NCI-H2029 treated with DMSO at 0.1 percent for 48 hours (cell line): ENCODE data around the gene MRPS27.
A peak's percentile ranks its signal among the peaks of the same experiment; 100 is the strongest.
"Not testable (repeated sequence)": the region's sequence is repeated elsewhere in the genome, so short reads cannot be mapped to it uniquely, and the experiment has no call there.

Experiments
- DNase-seq: peaks from one replicate; lab custom pipeline; 2025; lab: John Stamatoyannopoulos, UW

The MRPS27 gene

DNA sequence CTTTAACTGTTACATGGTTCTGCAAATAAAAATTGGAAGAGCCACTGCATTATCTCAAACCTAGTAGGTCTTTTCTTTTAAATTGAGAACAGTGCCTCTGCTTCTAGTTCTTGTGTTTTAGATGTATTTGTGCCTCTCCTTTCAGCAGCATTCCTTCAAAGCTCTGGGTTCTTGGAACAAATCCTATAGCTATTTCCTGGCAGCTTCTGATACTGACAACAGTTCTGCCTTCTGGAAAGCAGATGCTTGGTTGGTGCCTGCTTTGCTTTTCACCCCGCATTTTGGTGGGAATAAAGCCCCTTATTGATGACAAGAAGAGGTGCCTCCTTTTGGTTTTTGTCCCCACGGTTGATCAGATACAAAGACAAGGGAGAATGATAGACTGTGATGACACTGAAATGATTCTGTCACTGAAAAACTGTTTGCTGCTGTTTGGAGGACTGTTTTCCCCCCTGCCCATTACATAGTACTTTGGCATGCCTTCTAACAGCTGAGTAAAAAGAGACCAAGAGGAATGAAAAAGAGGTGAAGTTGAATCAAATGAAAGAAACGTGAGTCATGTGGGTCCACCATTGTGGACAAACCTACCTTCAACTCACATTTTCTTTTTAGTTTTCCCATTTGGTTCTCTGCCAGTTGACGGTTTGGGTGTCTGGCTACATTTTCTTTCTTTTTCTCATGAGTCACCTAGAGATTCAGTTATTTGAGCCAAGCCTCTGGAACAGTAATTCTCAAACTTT is 5.7 kb upstream of the MRPS27 start:
- no peak for DNase-seq

DNA sequence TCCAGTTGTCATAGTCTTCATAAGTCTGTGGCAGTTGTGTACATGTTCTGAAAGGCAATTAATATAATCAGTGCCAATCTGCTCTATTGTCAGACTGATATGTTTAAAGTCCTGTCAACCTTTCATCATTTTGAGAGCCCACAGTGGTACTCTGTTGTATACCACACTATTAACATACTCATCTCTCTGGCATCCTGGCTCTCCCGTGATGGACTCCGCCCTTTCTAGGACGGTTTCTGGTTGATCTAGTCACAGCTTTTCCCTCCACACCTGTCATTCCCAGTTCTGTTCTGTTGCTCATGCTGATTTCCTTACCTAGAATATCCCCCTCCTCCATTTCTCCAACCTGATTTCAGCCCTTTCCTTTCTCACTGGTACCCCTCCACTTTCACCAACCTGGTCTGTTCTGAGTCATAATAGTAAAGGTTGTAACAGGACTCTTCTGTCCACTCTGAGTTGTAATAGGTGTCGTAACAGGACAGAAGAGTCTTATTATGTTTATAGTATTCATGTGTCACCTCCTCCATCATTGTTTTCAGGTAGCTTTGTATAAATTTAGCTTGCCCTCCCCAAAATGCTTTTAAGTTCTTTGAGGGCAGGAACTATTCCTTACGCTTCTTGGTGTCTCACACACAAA is 4.3 kb upstream of the MRPS27 start:
- DNase-seq, result no peak

DNA sequence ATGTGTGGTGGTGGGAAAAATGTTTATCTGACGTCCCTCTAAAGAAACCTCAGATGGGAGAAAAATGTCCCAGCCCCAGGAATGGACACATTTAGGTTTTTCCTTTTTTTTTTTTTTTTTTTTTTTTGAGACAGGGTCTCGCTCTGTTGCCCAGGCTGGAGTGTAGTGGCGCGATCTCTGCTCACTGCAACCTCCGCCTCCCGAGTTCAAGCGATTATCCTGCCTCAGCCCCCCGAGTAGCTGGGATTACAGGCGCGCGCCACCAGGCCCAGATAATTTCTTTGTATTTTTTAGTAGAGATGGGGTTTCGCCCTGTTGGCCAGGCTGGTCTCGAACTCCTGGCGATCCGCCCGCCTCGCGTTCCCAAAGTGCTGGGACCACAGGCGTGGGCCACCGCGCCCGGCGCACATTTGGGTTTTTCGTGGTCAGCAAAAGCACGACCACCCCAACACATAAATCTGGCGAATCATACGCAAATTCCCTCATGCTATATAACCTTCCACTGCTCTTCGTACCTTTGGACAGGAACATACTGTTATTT is 535 bp downstream of the MRPS27 start:
- not testable (repeated sequence) for DNase-seq

DNA sequence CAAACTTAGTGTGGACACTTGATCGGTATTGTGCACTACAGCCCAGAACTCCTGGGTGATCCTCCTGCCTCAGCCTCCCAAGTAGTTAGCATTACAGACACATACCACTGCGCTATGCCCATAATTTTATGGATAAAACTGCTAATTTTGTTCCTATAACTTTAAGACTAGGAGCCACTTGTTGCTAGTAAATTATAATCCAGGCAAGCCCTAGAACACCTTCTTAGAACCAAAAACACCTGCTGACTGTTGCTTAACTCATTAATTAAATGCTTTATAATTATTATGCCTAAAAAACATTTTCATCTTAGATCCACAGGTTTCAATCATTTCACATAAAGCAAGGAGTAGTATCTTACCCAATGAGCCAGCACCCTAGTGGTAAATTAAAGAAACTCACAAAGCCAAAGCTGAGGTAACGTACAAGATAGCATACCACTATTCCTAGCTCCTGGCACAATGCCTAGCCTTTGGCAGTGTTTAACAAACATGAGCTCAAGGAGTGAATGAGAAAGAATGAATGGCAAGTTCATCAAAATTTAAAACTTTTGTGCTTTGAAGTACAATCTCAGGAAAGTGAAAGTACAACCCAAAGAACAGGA is 5.4 kb downstream of the MRPS27 start:
- peak; percentile 75 for DNase-seq

DNA sequence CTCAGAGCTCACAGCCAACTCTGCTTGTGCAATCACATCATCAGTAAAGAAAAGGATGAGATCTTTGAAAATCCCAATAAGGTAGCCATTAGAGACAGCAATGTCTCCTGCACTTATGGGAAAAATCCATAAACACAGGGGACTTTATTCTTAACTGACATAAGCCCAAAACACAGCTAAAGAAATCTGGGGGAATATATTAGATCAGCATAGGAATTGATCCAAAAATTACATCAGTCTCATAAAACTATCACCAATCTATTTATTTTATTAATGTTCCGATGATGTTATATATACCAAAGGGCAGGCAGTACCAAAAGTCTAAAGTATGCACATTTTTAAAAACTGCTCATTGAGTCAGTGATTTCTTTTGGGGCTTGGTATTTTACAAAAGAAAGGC is 6.9 kb downstream of the MRPS27 start:
- no peak for DNase-seq

DNA sequence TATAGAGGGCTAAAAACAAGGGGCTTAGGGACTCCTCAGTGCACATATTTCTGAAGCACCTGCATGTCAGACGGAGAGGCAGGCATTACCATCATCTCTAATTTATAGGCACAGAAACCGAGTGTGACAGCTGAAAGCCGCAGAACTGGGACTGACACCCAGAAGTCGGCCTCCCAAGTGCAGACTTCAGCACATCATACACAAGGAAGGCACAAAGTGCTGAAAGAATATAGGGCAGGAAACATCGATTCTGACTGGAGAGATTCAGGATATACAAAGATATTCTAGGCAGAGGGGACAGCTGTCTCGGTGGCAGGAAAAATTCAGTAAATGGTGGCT is 11.2 kb downstream of the MRPS27 start:
- DNase-seq, result no peak

DNA sequence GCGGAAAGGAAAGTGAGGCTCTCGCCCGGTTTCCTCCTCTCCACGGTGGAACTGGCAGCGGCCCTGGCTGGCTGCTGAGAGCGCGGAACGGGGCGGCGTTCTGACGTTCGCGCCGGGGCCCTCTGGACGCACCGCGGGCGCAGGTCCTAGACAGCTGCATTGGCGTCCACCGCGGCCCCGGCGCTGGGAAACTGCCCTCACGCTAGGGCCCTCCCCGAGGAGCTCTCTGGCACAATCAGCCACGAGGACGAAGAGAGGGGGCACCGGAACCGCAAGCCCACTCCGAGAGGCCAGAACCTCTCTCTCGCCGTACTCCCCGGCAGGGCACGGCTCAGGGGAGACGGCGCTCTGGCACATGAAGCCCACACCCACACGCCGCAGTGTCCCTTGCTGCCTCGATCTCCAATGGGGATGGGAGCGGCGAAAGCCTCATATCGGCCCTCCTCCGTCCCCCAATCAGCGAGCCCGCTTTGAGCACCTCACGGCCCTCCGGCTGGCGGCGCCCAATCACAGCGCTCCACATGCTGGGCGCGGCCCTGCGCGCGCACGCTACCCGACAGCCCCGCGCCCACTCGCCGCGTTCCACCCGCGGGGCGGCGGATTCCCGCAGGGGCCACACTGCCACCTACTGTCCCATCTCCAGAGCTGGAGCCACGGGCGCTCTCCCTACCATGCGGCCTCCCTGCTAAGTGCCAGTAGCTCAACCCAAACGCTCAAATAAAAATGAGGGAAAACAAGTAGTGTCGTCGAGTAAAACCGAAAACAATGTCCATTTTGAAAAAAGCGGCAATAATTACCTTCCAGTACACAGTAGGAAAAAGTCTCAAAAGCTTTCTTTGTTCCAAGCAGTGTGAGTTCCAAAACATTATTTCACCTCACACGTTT is 11.8 kb downstream of the MRPS27 start:
- peak; percentile 90 for DNase-seq

DNA sequence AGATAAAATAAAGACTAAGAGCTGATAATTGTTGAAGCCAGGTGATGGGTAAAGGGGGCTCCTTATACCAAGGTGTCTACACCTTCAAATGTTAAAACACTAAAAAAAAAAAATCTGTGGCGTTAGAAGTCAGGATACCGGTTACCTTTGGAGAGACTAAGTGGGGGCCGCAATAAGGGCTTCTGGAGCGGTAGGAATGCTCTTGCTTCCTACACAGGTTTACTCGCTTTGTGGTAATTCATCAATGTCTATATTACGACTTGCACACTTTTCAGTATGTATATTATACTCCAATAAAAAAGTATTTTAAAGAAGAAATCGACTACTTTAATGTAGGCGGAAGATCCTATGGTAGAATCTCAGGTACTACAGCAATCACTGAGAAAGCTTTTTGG is 12.5 kb downstream of the MRPS27 start:
- no peak for DNase-seq

DNA sequence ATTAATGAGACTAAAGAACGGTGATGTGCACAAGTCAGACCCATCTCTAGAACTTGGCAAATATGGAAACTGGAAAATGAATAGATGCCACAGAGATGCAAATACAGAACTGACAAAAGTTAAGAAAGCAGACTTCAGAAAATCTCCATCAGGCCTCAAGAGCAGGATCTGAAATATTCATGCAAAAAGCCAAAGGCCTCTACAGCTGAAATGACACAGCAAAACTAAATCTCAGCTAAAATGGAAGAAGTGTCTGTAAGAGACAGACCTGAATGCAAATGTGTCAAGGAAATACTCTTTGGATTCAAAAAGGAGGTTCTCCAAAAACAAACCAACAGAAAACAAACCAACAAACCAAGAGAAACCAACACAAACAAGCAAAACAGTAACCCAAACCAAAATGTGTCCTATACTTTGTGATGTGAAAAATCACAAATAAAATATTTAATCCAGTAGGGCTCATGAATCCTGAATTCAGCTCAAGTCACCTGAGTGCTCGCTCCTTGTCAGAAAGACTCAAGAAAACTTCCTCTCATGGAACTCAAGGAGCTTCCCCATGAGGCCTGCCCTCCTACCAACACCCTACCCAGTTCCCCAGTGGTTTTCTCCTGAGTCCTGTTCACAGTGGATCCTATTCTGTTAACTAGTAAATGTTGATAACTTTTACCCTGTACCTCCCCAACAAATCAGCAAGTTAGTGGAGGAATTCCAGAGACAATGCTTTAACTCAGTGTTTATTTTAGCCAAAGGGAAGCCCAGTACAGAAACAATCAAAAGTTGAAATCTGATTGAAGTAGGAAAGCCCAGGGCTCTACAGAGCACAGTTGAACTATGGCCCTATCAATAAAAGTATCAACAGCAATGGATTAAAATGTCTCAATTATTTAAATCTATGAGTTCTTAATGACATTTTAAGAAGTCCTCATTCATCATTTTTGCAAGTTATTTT is 14.6 kb downstream of the MRPS27 start:
- no peak for DNase-seq

DNA sequence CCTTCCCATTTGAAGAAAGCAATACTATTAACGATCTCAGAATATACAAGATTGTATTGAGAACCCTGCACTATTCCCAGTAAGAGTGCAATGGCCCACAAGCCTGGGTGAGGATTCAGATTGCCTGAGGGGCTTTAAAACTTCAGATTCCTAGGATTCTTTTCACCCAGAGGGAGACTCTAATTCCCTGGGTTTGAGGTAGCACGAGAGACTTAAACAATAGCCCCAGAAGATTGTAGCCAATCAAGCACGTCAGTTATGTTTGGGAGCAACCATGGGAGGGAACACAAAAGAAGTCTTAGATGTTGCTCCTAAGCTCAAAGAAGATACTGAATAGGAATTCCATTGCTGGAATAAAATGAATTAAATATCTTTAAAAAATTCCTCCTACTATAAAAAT is 17.9 kb downstream of the MRPS27 start:
- no peak for DNase-seq

DNA sequence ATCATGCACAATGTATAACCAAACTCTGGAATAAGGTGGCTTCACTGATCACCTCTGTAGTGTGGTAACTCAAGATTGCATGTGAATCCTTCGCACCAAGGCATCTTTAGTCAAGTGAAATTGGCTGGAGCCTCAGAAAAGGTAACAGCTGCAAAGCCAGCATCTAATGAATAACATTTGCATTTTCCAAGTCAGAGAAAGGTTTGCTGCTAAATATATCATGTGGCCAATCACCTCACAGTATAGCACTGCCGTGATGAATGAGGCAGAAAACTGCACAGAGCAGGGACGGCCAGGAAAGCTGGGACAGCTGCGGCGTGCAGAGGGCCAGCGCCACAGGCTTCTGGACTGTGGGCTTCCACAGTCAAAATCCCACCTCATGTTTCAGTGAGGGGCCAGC is 18.5 kb downstream of the MRPS27 start:
- DNase-seq, result no peak

DNA sequence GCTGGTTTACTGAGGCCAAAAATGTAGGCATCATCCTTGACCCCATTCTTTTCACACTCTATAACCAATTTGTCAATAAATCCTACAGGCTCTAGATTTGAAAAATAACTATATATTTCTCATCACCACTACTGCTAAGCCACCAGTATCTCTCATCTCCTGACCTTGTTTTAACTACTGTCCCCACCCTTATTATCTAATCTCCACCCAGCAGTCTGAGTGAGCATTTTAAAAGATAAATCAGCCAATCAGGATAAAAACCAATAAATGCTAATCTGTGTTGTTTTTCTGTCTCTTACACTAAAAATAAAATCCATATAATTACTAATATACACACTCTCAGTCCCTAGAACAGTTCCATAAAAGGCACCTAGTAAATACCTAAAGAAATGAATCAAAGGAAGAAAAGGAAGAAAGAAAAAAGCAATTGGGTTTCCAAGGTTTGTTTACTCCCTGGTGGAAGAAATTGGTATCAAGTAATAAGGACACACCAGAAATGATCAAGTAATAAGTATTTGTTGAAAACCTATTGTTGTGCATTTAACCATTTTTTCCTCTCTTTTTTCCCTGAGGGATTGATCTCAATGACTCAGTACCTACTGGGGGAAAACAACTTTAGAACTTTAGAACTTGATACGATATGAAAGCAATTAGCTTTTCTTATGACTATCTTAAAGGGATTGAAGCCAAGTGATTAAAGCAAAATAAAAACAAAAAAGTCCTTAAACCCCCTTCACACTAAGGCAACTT is 19.3 kb downstream of the MRPS27 start:
- no peak for DNase-seq

DNA sequence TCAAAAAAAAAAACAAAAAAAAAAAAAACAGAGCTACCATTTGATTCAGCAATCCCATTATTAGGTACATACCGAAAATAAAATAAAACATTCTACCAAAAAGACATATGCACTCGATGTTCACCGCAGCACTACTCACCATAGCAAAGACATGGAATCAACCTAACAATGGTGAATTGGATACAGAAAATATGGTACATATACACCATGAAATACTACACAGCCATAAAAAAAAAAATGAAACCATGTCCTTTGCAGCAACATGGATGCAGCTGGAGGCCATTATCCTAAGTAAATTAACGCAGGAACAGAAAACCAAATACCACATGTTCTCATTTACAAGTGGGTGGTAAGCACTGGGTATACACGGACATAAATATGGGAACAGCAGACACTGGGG is 21.3 kb downstream of the MRPS27 start:
- no peak for DNase-seq

DNA sequence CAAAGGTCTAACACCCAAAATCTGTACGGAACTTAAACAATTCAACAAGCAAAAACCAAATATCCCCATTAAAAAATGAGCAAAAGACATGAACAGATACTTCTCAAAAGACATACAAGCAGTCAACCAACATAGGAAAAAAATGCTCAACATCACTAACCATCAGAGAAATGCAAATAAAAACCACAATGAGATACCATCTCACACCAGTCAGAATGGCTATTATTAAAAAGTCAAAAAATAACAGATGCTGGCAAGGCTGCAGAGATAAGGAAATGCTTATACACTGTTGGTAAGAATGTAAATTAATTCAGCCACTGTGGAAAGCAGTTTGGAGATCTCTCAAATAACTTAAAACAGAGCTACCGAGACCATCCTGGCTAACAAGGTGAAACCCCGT is 21.9 kb downstream of the MRPS27 start:
- not testable (repeated sequence) for DNase-seq

DNA sequence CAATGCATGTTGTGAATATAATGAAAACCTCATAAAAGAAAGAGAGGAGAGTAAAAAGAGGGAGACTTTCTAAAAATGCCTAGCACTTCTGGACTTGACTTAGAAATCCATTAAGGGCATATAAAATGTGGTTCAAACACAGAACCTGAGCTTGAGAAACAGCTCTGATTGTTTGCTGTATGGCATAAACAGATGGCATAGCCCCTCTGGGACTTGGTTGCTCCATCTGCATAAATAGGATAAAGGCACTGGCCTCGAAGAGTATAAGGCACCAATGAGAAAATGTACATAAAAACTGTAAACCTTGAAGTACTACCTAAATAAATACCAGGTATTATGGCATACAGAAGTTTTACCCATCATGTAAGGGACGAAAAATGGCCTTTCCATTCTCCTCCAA is 23.8 kb downstream of the MRPS27 start:
- no peak for DNase-seq

DNA sequence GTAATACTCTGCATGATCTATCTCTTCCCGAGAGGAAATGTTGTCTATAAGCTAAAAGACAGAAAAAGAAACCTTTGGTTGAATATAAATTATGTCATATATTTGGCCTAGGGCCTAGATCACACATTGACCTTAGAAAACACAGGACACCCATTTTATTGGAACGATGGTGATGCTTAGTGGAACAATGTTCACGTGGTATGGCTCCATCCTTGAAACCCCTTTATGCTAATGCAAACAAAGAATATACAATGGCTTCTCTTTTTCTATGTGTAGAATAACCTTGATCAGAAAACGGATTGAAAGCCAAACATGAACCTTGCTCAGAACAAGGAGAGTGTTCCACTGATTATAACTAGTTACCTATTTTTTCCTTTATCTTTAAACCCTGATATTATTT is 24.5 kb downstream of the MRPS27 start:
- DNase-seq, result no peak

DNA sequence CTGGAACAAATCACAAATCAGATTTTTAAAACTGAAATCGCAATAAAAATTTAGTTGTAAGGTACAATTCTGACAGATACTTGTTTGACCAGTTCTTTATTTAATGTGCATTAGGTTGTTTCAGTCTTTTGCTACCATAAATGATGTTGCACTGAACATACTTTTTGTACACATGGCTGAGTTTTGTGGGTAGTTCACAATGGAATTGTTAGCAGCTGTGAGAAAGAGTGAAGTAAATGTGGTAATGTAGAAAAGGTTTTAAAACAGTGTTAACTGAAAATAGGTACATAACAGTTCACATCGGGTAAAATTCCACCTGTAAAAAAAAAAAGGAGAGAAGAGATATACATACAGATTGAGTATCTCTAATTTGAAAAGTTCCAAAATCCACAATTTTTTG is 25.6 kb downstream of the MRPS27 start:
- DNase-seq, result no peak

DNA sequence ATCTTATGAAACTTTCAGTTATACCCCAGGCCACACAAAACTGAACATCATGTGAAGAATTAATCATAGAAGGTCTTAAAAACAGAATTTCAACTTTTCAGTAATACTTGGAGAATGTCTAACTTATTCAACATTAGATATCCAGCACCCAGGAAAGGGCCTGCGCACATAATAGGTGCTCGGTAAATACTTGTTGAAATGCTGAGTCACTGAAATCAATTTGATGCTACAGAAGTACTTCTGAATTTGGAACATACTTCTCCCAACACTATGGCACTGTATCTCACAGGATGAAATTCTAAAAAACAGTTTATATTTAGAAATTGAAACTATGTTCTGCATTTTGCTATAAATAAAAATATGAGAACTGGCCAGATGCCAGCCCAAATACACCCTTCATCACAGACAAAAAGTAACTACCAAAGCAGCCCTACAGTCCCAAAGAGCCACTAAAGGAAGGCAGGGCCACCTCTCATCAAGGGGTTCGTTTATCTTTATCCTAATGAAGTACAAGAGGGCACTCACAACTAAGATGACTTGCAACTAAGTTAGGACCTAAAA is 26.5 kb downstream of the MRPS27 start:
- no peak for DNase-seq

DNA sequence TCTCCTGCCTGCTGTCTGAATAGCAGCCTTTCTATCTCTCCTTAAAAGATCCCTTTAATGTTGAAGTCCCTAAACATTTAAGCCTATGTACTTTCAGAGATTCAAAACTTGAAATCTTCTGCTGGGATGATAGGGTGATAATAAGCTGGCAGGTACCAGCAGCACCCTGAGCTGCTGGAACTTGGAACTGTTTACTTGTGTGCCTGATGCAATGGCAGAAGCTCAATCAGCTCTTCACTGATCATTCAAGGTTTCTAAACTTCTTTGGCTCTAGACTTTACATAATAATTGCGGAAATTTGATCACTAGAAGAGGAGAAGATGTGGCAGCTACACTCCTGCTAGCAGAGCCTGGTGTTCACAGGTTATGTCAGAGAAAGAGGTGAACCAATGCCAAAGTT is 27.6 kb downstream of the MRPS27 start:
- no peak for DNase-seq

DNA sequence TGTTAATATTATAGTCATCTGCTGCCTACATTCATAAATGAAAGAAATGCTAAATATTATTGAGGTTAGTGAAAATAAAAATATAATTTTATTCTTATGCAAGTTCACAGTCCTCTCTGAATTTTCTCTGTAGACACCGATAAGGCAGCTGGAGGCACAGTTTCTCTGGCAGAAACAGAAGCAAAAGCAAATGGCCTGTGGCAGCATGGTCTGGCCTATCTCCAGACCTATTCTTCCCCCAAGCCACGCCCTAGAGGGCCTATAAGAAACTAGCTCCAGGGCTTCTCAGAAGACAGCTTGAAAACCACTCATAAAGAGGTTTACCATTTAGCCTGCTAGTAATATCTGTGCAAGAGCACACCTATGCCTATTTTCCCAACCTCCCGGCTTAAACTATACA is 28.4 kb downstream of the MRPS27 start:
- no peak for DNase-seq
